GM18873 (cell line): ENCODE measurements around the gene FOXL2NB.

Experiments used
- ATAC-seq: cut with Tn5 transposase; IDR thresholded peaks from one replicate; pipeline ENCODE4 v1.9.1; 2021; ENCODE audit warnings: mild to moderate bottlenecking, moderate library complexity, moderate number of reproducible peaks; ENCODE audit not compliant: unreplicated experiment, low FRiP score

FOXL2NB gene

DNA sequence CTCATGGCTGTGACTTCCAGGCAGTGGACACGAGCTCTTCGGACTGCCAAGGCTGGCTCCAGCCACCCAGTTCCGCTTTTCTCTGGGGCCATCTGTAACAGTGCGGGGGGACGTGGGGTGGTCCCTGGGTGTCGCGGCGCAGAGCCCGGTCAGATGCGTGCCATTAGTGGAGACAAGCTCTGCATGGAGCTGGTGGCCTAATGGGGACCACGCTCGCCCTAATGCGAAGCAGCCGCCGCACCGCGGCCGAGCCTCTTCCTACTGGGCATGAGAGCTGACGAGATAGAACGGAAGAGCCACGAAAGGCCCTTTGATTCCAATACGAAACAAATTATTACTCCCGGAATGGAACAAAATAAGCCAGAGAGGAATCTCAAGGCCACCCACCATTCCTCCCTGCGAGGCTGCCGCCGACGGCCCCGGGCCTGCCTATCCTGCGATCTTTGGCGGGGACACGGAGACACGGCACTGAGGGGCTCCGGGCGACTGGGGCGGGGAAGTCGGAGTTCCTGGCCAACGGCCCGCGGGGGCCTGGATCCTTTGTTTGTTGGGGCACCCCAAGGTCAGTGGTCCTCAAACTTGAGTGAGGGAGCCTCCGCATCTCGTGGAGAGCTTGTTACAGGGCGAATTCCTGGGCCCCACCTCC is 18.2 kb upstream of the FOXL2NB start:
- ATAC-seq = no peak

DNA sequence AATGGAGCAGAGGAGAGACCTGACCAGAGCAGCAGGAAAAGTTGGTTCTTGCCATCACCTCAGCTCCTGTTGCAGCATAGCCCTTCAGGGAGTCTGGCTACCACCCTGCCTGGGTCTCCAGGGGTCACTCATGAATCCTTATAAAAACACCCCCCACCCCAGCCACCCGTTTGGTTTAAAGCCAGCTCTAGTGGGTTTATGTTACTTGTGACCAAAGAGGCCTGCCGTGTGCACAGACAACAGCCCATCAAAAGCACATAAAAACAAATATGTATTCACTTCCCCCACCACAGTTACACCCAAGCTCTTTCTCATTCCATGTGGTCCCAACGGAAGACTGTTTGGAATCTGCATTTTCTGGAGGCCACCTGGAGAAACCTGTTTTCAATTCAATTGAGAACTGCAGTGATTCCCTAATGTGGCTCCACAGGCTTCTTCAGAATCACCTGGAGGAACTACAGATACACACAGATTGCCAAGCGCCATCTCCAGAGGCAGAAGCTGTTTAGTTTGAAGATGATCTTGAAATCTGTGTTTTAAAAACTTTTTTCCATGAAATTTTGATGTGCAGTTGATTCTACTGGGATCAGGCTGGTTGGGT is 13.8 kb upstream of the FOXL2NB start:
- no peak for ATAC-seq

DNA sequence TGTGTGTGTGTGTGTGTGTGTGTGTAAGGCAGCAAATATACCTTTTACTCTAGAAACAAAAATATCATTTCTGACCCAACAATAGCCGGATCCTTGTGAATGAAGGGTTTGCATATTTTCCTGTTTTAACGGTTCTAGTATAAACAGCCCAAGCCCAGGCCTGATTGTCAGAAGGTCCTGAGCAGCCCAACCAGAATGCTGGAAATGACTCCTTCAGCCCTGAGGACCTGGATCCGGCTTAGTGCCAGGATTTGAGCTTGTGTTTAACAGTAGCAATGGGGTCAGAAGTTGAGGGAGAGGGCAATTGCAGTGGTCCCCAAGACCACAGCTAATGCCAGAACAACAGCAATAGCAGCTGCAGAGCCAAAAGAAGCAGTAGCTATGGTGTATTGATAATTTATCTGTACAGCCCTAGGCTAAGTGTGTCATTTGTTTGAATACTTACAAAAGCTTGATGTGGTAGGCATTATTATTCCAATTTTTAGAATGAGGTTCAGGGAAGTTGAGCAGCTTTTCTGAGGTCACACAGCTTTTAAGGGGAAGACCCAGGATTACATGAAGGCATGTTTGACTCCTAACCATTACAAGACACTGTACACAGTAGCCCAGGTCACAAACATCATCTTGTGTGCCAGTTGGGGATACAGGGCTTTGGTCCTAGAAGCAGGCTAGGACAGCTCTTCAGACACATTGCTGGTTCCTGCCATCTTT is 12.9 kb upstream of the FOXL2NB start:
- ATAC-seq = no peak

DNA sequence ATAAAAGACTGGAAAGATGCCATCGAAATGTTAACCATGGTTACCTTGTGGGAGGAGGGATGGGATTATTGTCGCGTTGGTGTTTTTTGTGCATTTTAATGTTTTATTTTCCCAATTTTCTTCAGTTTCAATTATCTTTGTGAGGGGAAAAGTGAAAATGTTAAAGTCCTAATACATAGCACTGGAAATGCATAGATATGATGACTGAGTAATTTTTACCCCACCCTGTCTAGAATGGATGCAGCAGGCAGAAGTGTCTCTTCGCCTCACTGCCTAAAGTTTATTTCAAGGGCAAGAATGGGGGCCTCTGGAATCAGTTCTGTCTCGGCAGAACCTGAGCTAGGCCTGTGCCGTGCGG is 11.5 kb upstream of the FOXL2NB start:
- no peak for ATAC-seq

DNA sequence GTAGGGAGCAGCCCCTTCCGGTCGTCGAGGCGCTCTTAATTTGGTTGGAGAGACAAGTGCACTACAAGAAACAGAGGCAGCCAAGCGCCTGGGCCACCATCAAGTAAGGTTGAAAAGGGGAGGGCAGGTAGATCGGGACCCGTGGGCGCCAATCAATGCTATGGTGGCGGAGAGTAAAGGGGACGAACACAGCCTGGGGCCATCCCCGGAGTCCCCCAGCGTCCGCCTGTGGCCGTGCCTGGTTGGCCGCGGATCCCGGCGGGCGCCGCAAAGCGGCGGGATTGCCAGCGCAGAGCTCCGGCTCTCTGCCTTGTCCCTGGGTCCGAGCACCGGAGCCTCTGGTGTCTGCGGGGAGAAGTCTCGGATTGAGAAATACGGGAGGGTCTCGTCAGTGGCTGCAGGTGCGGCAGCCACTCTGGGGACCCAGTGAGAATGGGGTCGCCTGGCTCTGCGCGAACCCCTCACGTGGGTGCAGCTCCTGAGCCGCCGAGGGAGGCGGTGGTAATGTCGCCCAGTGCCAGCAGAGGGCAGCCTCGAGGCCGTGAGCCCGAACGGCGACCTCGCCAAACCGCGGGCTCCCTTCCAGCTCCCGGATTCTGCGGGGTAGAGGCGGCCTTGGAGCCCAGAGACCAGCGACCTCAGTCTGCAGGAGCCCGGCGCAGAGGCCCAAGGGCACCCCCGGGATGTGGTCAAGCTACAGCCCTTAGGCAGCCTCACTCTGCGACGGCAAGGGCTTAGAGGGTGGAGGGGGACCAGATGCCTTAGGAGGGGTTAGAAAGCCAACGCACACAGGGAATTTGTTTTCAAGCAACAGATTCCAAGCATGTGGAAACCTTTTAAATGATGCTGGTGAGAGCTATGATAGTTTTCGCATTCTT is 10.9 kb upstream of the FOXL2NB start:
- ATAC-seq = no peak

DNA sequence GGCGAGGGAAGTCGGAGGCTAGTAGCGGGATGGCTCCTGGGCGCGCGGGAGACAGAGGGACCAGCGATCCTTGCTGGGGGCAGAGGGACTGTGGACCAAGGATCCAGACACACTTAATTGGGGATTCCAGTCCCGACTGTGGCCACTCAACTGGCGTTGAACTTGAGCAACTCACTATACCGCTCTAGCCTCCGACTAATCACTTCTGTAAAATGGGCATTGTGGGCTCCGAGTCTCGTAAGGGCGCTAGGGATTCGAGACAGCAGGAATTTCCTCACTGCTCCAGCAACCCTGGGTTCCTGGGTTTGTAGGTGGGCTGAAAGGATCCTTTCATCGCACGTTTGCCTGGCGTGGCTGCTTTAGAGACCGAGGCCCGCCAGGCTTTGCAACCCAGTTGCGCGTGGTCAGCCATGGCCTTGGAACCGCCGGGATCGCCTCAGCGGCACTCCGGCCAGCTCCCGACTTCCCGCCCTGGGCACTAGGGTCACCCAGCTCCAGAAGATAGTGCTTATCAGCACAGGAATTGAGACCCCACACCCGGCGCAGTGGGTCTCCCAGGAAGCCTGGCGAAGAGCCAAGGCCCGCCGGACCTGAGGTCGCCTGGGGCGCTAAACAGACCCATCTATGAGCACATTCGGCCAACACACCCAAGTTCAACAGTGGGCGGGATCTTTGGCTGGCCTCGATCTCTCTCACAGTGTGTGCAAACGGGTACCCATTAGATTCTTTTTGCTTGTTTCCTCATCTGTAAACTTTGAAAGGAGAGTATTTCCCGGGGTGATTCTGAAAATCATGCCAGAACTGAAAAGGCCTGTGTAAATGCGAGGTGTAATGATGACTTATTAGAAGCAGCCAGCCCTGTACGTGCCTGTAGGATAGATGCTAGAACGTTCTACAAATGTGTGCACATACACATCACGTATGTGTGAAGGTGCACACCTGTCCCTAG is 10.0 kb upstream of the FOXL2NB start:
- no peak for ATAC-seq

DNA sequence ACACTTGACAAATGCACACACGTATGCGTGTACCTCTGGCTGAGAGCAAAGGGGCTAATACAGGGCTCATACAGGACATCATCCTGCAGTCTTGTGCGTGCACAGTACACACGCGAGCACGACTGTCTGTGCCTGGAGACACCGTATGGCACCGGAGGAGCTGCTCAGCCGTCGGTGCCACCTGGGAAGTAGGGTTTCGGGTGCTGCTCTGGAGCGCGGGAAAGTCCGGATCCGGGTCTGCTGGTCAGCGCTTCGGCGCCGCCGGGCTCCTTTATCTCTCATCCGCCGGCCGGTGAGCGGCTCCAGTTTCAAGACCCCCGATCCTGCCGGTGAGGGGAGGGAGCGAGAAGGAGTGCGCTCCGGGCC is 9.3 kb upstream of the FOXL2NB start:
- no peak for ATAC-seq

DNA sequence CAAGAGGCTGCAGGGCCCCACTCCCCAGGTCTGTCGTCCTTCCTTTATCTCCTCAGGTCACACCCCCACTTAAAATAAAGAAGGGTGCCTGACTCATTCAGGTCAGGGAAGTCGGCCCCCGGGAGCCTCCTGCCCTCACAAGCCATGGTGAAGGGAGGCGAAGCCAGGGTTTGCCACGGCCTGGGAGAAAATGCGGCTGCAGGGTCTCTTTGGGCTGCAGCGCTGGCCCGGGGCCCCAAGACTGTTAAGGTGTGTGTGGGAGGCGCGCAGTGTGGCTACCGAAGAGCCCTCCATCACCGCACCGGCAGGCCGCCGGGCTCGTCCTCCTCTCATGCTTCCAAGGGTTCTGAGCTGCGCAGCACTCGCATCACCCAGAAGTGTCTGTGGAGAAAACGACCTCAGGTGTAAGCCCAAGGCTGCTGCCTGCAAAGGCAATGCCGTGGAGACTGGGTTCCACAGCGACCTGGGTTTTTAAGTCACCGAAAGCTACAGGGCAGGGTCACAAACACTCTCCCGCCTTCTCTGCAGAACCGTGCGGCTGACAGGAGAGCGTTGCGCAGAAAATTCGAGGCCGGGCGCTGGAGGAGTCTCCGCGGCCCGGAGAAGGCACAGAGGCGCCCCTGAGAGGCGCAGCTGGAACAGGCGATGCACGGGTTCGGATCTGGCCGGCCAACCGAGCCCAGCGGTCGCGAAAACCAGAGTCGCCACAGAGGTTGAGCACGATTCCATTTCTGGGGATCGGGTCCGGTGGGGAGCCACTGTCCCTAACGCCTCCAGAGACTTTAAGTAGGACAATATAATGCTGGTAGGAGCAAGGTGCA is 8.8 kb upstream of the FOXL2NB start:
- no peak for ATAC-seq

DNA sequence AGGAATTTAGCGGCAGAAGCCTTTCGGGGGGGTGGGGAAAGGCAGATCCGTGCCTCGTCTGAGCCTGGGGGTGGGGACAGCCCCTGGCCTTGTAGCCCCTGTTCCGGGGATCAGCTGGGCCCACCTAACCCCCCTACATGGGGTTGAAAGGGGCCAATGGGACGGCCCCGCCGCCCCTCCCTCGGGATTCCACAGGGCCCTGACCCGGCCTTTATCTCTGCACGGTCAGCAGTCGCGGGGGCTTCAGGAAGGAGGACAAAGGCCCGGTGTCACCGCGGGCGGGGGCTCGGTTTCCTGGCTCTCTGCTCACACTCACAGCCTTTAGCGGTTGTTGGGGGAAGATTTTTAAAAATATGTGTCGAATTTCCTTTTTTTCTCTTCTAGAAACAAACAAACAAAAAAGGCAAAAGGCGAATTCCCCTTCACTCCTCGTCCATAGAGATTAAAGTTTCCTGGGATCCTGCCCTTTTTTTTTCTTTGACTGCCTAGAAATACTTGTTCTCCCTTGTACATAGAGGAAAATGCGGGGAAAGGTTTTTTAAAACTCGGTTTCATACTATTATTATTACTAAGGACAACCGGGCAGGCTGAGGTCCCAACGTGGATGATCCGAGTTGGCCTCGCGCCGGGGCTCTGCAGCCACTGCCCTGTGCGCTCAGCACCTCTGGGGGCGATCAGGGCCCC is 8.0 kb upstream of the FOXL2NB start:
- no peak for ATAC-seq

DNA sequence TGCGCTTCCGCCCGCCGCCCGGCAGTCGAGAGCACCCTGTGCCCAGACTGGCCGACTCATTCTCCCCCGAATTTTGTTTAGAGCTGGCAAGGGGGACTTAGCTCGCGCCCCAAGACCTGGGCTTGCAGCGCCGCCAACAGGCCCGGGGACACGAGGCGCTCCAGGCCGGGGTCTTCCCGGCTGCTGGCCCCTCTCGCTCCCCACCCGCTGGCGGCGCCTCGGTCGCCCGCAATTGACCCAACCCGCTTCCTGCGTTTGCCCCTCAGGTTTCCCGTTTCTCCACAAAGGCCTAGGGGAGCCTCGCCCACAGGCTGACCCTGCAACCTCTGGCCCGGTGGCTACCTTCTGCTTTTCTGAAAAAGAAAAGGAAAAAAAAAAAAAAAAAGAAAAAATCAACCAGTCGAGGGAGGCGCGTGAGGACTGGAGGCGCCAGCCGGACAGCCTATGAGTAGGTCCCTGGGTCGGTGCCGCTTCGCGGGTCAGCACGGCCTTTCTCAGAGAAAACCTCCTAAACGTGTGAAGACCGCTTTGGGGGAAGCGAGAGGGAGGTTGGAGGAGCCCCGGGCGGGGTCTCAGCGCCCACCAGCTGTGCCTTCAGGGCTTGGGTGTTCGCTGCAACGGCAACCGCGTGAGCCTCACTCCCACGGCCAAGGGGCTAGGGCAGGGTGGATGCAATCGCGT is 7.3 kb upstream of the FOXL2NB start:
- ATAC-seq = no peak

DNA sequence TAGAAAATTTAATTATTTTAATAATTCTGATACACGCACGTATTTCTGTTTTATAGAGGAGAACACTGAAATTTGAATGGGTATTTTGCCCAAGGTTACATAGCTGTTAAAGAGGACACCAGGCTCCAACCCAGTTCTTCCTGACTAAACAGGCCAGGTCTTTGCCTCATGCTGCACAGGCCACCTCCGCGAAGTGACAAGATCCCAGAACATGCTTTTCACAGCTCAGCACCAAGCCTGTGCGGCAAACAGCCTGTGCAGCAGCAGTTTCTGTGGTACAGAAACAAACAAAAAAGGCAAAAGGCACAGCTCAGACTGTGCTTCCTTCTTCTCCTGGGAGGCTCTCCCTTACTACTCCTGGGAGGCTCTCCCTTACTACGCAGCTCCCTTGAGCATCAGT is 6.6 kb upstream of the FOXL2NB start:
- ATAC-seq = no peak

DNA sequence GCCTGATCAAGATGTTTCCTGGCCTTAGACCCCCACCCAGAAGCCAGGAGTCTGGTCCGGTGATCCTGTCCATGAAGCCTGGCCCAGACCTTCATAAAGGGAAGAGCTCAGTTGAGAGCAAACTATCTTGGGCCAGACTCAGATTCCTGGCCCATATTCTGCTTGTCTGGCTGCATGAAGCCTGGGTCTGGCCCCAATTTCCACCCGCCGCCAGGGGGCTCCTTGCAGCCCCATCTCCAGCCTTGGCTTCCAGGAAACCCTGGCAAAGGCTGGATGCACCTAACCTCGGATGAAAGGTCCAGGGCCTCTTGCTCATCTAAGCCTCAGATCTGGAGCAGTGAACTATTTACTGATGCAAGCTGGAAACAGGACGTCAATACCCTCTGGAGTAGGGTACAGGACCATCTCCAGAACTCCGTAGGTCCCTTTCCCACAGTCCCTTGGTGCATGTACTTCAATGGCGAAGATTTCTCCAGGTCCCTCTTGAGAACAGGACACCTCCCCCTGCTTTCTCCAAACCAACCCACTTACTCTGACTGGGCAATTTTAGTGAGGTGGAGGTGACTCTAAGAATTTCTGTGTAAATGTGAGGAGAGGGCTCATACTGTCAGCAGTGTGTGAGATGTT is 5.6 kb upstream of the FOXL2NB start:
- no peak for ATAC-seq

DNA sequence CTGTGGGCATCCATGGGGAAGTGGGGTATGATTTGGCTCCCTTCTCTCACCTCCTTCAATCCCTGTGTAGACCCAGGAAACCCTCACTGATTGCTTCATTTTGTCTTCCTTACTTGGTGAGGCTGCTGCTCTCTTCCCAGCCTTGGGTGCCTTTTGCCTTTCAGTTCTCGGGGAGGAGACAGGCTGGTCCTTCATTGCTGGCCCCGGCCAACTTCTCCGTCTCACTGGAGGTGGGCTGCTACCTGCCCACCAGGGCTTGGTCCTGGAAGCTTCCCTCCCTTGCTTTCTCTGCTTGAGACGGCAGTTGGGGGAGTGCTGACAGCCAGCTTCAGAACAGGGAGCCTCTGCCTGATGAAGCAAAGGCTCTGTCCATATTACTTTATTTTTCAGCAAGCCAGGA is 4.7 kb upstream of the FOXL2NB start:
- ATAC-seq = no peak

DNA sequence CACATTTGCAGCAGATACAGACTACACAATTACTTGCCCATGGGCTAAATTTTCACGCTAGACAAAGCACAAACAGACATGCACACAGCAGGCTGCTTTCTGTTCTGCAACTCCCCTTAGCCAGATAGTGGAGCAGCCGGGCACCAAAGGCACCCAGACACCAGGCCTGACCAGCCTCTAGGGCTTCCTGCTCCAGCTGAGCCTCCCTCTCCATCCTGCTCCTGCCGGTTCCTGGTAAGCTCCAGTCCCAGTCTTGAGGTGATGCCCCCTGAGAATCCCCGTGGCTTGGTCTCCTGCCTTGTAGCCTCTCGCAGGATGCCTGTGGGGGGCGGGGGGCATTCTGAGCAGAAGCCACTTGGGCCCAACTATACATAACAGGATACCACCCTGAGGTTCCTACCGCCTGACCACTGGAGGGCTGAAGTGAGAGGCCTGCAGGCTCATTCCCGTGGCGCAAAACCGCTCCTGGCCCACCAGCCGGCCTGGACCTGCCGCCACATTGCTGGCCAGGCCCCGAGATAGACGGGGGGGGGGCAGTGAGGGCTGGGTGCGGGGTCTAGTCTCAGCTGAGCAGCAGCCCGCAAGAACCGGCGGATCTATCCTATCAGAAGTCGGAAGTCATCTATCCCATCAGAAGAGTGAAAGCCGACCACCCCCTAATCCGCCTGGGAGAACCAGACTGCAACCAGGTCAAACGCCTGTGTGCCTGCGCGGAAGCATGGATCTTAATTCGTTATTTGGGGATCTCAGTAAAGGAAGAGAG is 4.0 kb upstream of the FOXL2NB start:
- no peak for ATAC-seq

DNA sequence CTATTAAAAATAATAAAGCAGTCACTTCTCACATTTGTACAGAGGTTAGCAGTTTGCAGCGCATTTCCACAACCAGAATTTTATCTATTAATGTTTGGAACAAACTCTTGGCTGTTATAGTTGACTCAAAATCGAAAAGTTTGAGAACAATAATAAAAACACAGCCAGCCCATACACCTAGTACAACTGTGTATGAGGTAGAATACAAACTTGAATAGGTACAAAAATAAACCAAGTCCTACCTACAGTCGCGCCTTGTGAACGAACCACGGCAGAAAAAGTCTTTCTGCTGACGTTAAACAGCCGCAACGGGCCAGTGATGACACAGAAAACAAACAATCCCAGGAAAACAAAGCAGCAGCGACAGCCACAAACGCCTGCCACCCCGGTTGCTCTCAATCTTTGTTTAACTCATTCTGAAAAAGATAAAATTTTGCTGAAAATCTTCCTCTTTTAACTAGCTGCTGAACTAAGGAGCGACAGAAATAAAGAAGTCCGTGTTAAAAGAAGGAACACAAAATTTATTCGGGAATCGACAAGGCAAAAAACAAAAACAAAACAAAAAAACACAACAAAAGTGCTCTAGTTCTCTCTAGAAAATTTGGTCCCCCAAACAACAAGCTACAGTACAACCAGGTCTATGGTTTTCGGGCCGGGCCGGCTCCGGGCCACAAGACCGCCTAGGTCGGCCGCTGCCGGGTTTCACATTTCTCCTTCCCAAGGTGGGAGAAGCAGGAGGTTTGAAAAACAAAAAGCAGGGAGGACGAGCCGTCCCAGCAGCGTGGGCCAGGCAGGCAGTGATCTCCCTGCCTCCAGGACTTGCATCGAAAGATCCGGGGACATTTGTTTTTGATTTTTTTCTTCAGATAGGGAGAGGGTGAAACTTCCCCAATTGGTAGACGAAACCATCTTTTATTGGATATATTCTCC is 3.0 kb upstream of the FOXL2NB start:
- no peak for ATAC-seq

DNA sequence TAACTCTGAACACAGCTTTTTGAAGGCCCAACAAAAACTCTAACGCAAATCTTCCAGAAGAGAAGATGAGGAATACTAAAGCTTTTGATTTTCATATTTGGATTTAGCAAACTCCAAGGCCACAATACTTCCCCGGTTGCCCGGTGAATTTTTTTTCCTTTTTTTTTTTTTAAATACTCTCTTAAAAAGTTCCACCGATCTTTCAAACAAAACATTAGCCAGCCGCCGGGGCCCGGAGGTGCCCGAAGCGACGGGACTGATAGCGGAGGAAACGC is 2.4 kb upstream of the FOXL2NB start:
- ATAC-seq = no peak
